ENCODE results near the gene SLC15A3.

Gene SLC15A3

GRCh38 chr11:60927600-60927999 is 24.4 kb downstream of the SLC15A3 start:
- no peak for ATAC-seq

GRCh38 chr11:60927061-60927592 is 24.8 kb downstream of the SLC15A3 start:
- ATAC-seq = no peak

- ATAC-seq = no peak
Measured at GRCh38 chr11:60926500-60926899, 25.5 kb downstream of the SLC15A3 start.

- no peak for ATAC-seq
Measured at GRCh38 chr11:60925868-60926267, 26.1 kb downstream of the SLC15A3 start.

GRCh38 chr11:60924906-60925853 is 26.8 kb downstream of the SLC15A3 start:
- peak; percentile 11 to 37 for ATAC-seq

GRCh38 chr11:60924110-60924905 is 27.7 kb downstream of the SLC15A3 start, which contains the start of gene TMEM132A:
TMEM132A (plus strand) TSS chr11:60924460; CDS start chr11:60924634, 174 bp downstream.
- peak; percentile 19 to 27 for ATAC-seq

- ATAC-seq = no peak
Measured at GRCh38 chr11:60923800-60924109, 28.2 kb downstream of the SLC15A3 start.

GRCh38 chr11:60923326-60923725 is 28.6 kb downstream of the SLC15A3 start:
- ATAC-seq = no peak

GRCh38 chr11:60922906-60923305 is 29.1 kb downstream of the SLC15A3 start:
- no peak for ATAC-seq

- ATAC-seq = no peak
Measured at GRCh38 chr11:60921777-60922335, 30.1 kb downstream of the SLC15A3 start.

GRCh38 chr11:60921259-60921658 is 30.7 kb downstream of the SLC15A3 start:
- no peak for ATAC-seq

GRCh38 chr11:60919956-60920355 is 32.0 kb downstream of the SLC15A3 start:
- no peak for ATAC-seq

GRCh38 chr11:60919320-60919719 is 32.7 kb downstream of the SLC15A3 start:
- no peak for ATAC-seq

GRCh38 chr11:60918939-60919265 is 33.1 kb downstream of the SLC15A3 start:
- no peak for ATAC-seq

GRCh38 chr11:60918251-60918938 is 33.6 kb downstream of the SLC15A3 start:
- ATAC-seq = no peak

GRCh38 chr11:60917267-60917666 is 34.7 kb downstream of the SLC15A3 start:
- no peak for ATAC-seq

GRCh38 chr11:60916669-60917206 is 35.2 kb downstream of the SLC15A3 start:
- no peak for ATAC-seq

GRCh38 chr11:60915248-60915914 is 36.6 kb downstream of the SLC15A3 start:
- peak; percentile 54 to 57 for ATAC-seq

- ATAC-seq = peak; percentile 12 to 22
Measured at GRCh38 chr11:60914633-60915247, 37.2 kb downstream of the SLC15A3 start.

GRCh38 chr11:60913793-60914632 is 38.0 kb downstream of the SLC15A3 start, which contains the start of gene TMEM109:
TMEM109 (plus strand) TSS chr11:60914158; CDS start chr11:60919694, 5,536 bp downstream.
- ATAC-seq = peak; percentile 79 to 81

Data from activated CD4-positive, CD25-positive, alpha-beta regulatory T cell treated with anti-CD3 and anti-CD28 coated beads, Interleukin-2, amount 50 U/mL, for 24 hours (primary cell).